Measurements from ENCODE around the gene CLEC16A. TPM values are rescaled to one million over a fixed set of nuclear protein-coding genes. Genes with fewer than 3 reads are reported as not detected.

Gene CLEC16A
- total and polyA plus RNA-seq, 2 experiments from 2014 or later = 17.5 to 26.8 TPM

DNA sequence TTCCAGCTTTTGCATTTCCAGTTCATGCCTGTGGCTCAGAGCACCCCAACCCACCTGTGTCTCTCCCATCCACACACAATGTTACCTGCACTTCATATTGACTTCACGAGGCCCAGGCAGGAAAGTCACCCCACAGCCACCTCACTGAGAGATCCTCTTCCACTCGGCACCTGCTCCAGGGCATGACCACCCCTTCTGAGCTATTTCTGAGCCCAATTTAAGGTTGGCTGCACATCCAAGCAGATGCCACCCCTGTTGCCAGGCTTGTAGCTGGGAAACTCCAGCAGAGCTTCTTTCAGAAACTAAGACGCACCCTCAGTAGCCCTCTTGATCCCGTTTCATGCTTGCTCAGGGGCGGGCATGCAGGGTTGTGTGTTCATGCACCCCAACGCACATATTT is 223.2 kb downstream of the CLEC16A start:
- no peak overlapping the region for H3K27ac ChIP-seq
- H3K27me3 ChIP-seq = no peaks in the 10 kb centered on the region
- H3K9me3 ChIP-seq (ENCODE audit: low read depth) = no peaks in the 10 kb centered on the region
- TF ChIP-seq, protein P1, sequence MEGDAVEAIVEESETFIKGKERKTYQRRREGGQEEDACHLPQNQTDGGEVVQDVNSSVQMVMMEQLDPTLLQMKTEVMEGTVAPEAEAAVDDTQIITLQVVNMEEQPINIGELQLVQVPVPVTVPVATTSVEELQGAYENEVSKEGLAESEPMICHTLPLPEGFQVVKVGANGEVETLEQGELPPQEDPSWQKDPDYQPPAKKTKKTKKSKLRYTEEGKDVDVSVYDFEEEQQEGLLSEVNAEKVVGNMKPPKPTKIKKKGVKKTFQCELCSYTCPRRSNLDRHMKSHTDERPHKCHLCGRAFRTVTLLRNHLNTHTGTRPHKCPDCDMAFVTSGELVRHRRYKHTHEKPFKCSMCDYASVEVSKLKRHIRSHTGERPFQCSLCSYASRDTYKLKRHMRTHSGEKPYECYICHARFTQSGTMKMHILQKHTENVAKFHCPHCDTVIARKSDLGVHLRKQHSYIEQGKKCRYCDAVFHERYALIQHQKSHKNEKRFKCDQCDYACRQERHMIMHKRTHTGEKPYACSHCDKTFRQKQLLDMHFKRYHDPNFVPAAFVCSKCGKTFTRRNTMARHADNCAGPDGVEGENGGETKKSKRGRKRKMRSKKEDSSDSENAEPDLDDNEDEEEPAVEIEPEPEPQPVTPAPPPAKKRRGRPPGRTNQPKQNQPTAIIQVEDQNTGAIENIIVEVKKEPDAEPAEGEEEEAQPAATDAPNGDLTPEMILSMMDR (IDR thresholded peaks at IDR 0.05; ENCODE audit: low read depth, low read length) = no peak
- peaks cover 17% of the 10 kb centered on the region for H3K4me1 ChIP-seq (ENCODE audit: low read depth)
- H3K36me3 ChIP-seq = no peaks in the 10 kb centered on the region
- H3K4me3 ChIP-seq = no peak overlapping the region
- no peak for DNase-seq (ENCODE audit: low read depth in 1 of 2, low spot score in 1 of 2)

DNA sequence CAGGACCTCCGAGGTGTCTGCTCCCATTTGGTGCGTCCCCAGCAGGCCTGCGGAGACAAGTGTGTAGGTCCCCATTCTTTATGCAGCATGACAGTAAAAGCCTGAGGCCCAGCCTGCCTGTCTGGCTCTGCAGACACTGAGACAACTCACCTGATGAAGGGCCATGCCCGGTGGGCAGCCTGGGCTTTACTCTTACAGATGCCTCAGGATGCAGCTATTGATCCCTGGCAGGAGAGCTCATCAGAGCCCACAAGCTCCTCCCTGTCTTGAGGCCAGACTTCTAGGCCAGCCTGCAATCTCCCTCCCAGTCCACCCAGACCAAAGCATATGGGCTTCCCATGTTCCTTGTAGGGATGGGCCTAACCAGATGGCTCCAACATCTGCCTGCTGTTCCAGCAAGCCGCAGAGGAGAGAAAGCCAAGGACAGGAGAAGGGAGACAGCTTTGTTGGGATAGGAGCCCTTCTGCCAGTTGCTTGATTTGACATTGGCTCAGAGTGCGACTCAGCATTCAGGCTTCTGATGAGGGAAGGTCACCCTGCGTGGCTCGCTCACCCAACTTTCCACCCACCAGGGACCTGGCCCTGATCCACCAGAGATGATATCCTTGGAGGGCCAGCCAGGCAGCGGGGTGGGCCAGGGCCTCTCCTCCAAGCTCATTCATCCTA is 224.2 kb downstream of the CLEC16A start:
- Histone ChIP-seq H3K36me3 (no peaks in the 10 kb centered on the region), H3K27me3 (no peaks in the 10 kb centered on the region), H3K9me3 (ENCODE audit: low read depth) (no peaks in the 10 kb centered on the region), H3K4me3 (no peak overlapping the region), H3K27ac (no peak overlapping the region), H3K4me1 (ENCODE audit: low read depth) (peaks cover 12% of the 10 kb centered on the region)
- DNase-seq (ENCODE audit: low read depth in 1 of 2, low spot score in 1 of 2) = peak in 1 of 2 donors; percentile 9
- TF ChIP-seq, protein P1 (IDR thresholded peaks at IDR 0.05; ENCODE audit: low read depth, low read length) = no peak

DNA sequence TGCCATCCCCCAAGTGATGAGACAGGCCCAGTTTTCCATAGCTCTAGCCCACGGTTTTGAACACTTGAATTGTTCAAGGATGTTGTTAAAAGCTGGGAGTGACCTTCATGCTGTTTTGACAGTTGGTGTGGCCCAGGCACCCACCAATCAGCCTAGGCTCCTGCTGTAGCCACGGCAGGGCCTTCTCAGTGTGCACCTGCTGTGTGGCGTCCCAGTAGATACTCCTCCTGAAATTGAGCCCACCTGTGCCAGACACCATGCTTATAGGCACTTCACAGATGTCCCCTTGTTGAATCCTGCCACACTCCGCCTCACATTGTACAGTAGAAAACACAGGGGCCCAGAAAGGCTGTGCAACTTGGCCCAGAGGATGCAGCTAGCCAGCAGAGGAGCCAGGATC is 225.3 kb downstream of the CLEC16A start:
- TF ChIP-seq, protein P1 (IDR thresholded peaks at IDR 0.05; ENCODE audit: low read depth, low read length) = no peak
- Histone ChIP-seq H3K4me3 (no peak overlapping the region), H3K4me1 (ENCODE audit: low read depth) (peaks cover 12% of the 10 kb centered on the region)

DNA sequence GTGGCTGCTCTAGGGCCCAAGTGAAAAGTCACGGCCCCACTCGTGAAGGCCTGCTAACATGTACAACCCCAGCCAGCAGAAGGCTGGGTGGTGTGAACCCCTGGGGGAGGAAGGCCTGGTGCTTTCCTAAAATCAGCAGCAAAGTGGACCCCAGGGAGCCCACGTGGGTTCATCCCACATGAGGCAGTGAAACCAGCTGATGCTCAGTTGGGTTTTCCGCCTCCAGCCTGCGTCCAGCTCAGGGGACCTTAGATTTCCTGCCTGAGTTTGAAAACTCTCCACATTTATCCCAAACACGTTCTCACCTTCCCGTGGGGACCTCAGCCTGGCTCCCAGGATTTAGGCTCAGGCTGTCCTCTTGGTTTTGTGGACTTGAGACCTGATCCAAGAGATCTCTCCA is 225.8 kb downstream of the CLEC16A start:
- no peaks in the 10 kb centered on the region for H3K27me3 ChIP-seq
- H3K4me1 ChIP-seq (ENCODE audit: low read depth) = peaks cover 12% of the 10 kb centered on the region
- DNase-seq (ENCODE audit: low read depth in 1 of 2, low spot score in 1 of 2) = no peak
- no peak overlapping the region for H3K27ac ChIP-seq
- TF ChIP-seq, protein P1 (IDR thresholded peaks at IDR 0.05; ENCODE audit: low read depth, low read length) = no peak
- no peak overlapping the region for H3K4me3 ChIP-seq
- H3K9me3 ChIP-seq (ENCODE audit: low read depth) = no peaks in the 10 kb centered on the region
- H3K36me3 ChIP-seq = no peaks in the 10 kb centered on the region

More for the DNA sequence above, 225.3 kb downstream of the CLEC16A start:
- Histone ChIP-seq H3K9me3 (ENCODE audit: low read depth) (no peaks in the 10 kb centered on the region), H3K36me3 (no peaks in the 10 kb centered on the region), H3K27me3 (no peaks in the 10 kb centered on the region), H3K27ac (no peak overlapping the region)
- DNase-seq (ENCODE audit: low read depth in 1 of 2, low spot score in 1 of 2) = no peak

DNA sequence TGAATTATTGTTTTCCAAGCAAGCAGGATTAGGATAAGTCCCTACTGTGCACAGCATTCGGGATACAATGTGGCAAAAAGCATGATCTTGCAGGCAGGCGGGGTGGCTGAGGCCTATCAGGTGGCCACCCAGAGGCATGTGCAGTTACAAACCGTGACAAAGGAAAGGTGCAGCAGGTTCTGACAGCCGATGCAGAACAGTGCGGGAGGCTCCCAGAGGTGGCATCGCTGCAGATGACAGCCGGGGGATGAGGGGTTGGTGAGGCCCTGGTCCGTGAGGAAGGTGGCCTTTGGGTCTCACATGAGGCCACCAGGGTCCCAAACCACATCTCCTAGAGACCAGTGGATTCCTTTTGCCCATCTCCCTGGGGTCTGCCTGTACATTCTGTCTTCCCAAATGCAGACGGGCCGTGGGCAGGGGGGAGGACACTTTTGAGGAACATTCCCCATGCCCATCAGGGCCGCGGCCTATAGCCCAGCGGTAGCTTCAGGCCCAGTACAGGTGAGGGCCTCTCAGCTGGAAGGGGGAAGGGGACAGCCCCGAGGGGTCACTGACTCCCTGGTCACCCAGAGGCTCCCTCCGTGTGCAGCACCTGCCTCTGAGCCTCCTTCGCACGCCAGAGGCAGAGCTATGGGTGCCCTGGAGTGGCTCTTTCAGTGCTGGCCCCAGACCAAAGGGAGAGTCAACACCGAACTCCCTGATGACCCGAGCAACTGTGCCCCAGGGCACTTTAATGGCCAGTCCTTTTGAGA is 226.5 kb downstream of the CLEC16A start:
- Histone ChIP-seq H3K27me3 (no peaks in the 10 kb centered on the region), H3K9me3 (ENCODE audit: low read depth) (no peaks in the 10 kb centered on the region), H3K27ac (peak overlapping the region; percentile 32), H3K4me3 (no peak overlapping the region), H3K36me3 (no peaks in the 10 kb centered on the region), H3K4me1 (ENCODE audit: low read depth) (peaks cover 12% of the 10 kb centered on the region)
- TF ChIP-seq, protein P1 (IDR thresholded peaks at IDR 0.05; ENCODE audit: low read depth, low read length) = no peak
- DNase-seq (ENCODE audit: low read depth in 1 of 2, low spot score in 1 of 2) = no peak

Measured in cardiac muscle cell (in vitro differentiated cells and primary cell).